Nephron (organoid): ENCODE results near the gene CYP8B1.

Experiments used
- H3K27ac Mint-ChIP-seq, 3 experiments: 2 replicates each; pipeline ENCODE4 v1.8.0; 2020; ENCODE audit warnings: mixed read lengths in 3 of 3, mild to moderate bottlenecking in 2 of 3, moderate library complexity in 1 of 3
- H3K27me3 Mint-ChIP-seq: 2 replicates; pipeline ENCODE4 v1.8.0; 2021; ENCODE audit warnings: low read depth, mild to moderate bottlenecking, moderate library complexity, mixed read lengths
- H3K36me3 Mint-ChIP-seq: 2 replicates; pipeline ENCODE4 v1.8.0; 2020; ENCODE audit warnings: low read depth, mixed read lengths
- H3K4me1 Mint-ChIP-seq: 2 replicates; pipeline ENCODE4 v1.8.0; 2020; ENCODE audit warnings: mixed read lengths
- H3K4me3 Mint-ChIP-seq, 3 experiments: 2 replicates each; pipeline ENCODE4 v1.8.0; 2020; ENCODE audit warnings: mild to moderate bottlenecking in 3 of 3, mixed read lengths in 3 of 3, moderate library complexity in 2 of 3
- H3K9me3 Mint-ChIP-seq: 2 replicates; pipeline ENCODE4 v1.8.0; 2020; ENCODE audit warnings: mixed read lengths
- TF ChIP-seq, protein P1 (sequence below), 3 experiments: fragments of 200-600 bp; sonication (generic); IDR thresholded peaks; one replicate each; pipeline ENCODE4 v1.5.0; 2021; ENCODE audit warnings: antibody characterized with exemption in 3 of 3; ENCODE audit not compliant: unreplicated experiment in 3 of 3

The CYP8B1 gene

DNA sequence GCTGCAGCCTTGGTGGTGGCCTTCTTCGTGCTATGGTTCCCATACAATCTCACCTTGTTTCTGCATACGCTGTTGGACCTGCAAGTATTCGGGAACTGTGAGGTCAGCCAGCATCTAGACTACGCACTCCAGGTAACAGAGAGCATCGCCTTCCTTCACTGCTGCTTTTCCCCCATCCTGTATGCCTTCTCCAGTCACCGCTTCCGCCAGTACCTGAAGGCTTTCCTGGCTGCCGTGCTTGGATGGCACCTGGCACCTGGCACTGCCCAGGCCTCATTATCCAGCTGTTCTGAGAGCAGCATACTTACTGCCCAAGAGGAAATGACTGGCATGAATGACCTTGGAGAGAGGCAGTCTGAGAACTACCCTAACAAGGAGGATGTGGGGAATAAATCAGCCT, 10.4 kb downstream of the CYP8B1 start:
- TF ChIP-seq, protein P1, sequence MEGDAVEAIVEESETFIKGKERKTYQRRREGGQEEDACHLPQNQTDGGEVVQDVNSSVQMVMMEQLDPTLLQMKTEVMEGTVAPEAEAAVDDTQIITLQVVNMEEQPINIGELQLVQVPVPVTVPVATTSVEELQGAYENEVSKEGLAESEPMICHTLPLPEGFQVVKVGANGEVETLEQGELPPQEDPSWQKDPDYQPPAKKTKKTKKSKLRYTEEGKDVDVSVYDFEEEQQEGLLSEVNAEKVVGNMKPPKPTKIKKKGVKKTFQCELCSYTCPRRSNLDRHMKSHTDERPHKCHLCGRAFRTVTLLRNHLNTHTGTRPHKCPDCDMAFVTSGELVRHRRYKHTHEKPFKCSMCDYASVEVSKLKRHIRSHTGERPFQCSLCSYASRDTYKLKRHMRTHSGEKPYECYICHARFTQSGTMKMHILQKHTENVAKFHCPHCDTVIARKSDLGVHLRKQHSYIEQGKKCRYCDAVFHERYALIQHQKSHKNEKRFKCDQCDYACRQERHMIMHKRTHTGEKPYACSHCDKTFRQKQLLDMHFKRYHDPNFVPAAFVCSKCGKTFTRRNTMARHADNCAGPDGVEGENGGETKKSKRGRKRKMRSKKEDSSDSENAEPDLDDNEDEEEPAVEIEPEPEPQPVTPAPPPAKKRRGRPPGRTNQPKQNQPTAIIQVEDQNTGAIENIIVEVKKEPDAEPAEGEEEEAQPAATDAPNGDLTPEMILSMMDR (IDR thresholded peaks at IDR 0.05; ENCODE audit: unreplicated experiment in 3 of 3), result no peak
- no peak overlapping the region for H3K4me3 Mint-ChIP-seq
- H3K36me3 Mint-ChIP-seq, result no peaks in the 10 kb centered on the region
- no peak overlapping the region for H3K27ac Mint-ChIP-seq
- peaks cover 11% of the 10 kb centered on the region for H3K9me3 Mint-ChIP-seq
- H3K27me3 Mint-ChIP-seq, result peaks cover 4% of the 10 kb centered on the region
- no peaks in the 10 kb centered on the region for H3K4me1 Mint-ChIP-seq

DNA sequence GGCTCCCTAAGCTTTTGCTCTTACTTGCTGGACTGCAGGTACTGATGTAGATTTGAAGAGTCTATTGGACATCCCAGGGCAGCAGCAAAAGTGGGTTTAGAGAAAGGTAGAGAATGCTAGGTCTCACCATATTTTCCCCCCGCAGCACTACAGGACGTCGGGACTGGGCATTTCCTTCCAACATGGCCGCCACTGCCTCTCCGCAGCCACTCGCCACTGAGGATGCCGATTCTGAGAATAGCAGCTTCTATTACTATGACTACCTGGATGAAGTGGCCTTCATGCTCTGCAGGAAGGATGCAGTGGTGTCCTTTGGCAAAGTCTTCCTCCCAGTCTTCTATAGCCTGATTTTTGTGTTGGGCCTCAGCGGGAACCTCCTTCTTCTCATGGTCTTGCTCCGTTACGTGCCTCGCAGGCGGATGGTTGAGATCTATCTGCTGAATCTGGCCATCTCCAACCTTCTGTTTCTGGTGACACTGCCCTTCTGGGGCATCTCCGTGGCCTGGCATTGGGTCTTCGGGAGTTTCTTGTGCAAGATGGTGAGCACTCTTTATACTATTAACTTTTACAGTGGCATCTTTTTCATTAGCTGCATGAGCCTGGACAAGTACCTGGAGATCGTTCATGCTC, 11.2 kb downstream of the CYP8B1 start:
- no peaks in the 10 kb centered on the region for H3K36me3 Mint-ChIP-seq
- peaks cover 4% of the 10 kb centered on the region for H3K27me3 Mint-ChIP-seq
- TF ChIP-seq, protein P1 (IDR thresholded peaks at IDR 0.05; ENCODE audit: unreplicated experiment in 3 of 3), result no peak
- peaks cover 17% of the 10 kb centered on the region for H3K9me3 Mint-ChIP-seq
- H3K4me3 Mint-ChIP-seq, result no peak overlapping the region
- H3K27ac Mint-ChIP-seq, result no peak overlapping the region
- H3K4me1 Mint-ChIP-seq, result no peaks in the 10 kb centered on the region

DNA sequence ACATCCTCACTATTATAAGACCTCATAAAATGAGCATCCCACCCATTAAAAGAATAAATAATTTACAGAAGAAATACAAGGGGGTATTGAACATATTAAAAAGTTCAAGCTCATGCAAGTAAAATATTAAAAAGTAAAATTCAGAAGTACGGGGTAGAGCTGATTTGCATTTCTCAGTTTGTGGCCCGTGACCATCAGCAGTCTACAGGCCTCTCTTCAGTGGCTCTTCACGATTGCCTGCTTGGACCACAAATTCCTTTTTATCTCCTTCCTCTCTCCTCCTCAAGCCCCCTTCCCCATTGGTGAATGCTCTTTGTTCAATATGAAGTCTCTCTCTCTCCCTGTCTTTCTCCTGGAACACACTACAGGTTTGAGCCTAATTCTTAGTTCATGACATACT, 19.1 kb downstream of the CYP8B1 start:
- peaks cover 22% of the 10 kb centered on the region for H3K9me3 Mint-ChIP-seq
- peaks cover 7% of the 10 kb centered on the region for H3K27me3 Mint-ChIP-seq
- H3K36me3 Mint-ChIP-seq, result no peaks in the 10 kb centered on the region
- no peak overlapping the region for H3K27ac Mint-ChIP-seq
- H3K4me1 Mint-ChIP-seq, result peaks cover 20% of the 10 kb centered on the region
- TF ChIP-seq, protein P1 (IDR thresholded peaks at IDR 0.05; ENCODE audit: unreplicated experiment in 3 of 3), result no peak
- H3K4me3 Mint-ChIP-seq, result no peak overlapping the region

DNA sequence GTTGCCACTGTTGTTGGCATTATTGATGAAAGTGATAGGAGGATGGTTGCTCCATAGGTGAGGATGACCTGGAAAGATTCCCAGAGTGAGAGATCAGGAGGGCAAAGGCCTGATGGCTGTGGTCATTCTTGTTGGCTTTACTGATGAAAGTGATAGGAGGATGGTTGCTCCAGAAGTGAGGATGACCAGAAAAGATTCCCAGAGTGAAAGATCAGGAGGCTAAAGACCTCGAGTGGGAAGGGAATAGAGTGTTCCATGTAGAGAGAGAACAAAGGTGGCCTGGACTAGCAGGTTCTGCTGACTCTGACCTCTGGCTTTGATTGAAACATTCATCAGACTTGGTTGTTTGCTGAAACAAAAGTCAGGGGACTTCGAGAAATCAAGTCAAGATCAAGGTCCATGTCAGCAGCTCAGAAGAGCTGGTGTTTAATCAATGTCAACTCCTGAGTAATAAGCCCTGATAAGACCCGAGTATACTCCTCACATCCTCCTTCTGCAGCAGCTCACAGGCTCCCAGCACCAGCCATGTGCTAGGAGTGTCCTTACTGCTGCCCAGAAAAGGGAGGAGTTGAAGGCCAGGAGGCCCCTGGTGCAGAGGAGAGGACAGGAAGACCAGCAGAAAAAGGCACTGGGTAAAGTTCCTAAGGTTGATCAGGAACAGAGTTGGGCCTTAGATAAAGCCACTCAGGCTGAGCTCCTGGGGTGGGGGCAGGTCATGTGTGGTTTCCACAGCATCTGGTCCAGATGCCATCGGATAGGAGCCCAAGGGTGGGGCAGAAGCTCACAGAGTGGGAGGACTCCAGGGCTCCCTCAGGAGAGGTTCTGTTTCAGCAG, 19.9 kb downstream of the CYP8B1 start:
- H3K36me3 Mint-ChIP-seq, result no peaks in the 10 kb centered on the region
- H3K9me3 Mint-ChIP-seq, result peaks cover 21% of the 10 kb centered on the region
- TF ChIP-seq, protein P1 (IDR thresholded peaks at IDR 0.05; ENCODE audit: unreplicated experiment in 3 of 3), result no peak
- H3K4me1 Mint-ChIP-seq, result peaks cover 25% of the 10 kb centered on the region
- H3K27me3 Mint-ChIP-seq, result peaks cover 7% of the 10 kb centered on the region
- no peak overlapping the region for H3K27ac Mint-ChIP-seq
- no peak overlapping the region for H3K4me3 Mint-ChIP-seq

DNA sequence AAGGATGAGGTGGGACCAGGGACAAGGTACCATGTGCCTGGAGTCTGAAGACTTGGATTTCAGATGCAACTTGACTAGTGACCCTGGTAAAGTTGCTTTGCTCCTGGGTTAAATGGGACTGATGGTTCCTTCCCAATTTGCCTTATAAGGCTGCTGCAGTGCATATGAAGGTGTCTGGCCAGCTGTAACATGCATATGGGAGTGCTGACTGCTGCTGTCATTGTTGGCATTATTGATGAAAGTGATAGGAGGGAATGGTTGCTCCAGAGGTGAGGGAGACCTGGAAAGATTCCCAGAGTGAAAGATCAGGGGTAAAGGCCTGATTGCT, 20.5 kb downstream of the CYP8B1 start:
- Mint-ChIP-seq H3K4me3 (no peak overlapping the region), H3K27ac (no peak overlapping the region), H3K9me3 (peaks cover 15% of the 10 kb centered on the region), H3K36me3 (no peaks in the 10 kb centered on the region), H3K4me1 (peaks cover 29% of the 10 kb centered on the region), H3K27me3 (peaks cover 7% of the 10 kb centered on the region)
- TF ChIP-seq, protein P1 (IDR thresholded peaks at IDR 0.05; ENCODE audit: unreplicated experiment in 3 of 3), result no peak
